Measurements from ENCODE around the gene CDC42BPA.

GRCh38 chr1:227033880-227034279 lies 284.4 kb downstream of the CDC42BPA start:
- TF ChIP-seq ZNF449 (CRISPR knock-in tag; IDR thresholded peaks at IDR 0.05) (no peak), TEAD4 (IDR thresholded peaks at IDR 0.05; ENCODE audit: low read length) (no peak), TEAD4 (CRISPR knock-in tag; IDR thresholded peaks at IDR 0.05; ENCODE audit: borderline replicate concordance) (no peak), CTCF (IDR thresholded peaks at IDR 0.05 in 2 of 3, conservative IDR thresholded peaks at IDR 0.05 in 1 of 3; ENCODE audit: insufficient read depth in 2 of 3, low read depth in 1 of 3, low read length in 3 of 3) (no peak)
- TF ChIP-seq, protein P1, sequence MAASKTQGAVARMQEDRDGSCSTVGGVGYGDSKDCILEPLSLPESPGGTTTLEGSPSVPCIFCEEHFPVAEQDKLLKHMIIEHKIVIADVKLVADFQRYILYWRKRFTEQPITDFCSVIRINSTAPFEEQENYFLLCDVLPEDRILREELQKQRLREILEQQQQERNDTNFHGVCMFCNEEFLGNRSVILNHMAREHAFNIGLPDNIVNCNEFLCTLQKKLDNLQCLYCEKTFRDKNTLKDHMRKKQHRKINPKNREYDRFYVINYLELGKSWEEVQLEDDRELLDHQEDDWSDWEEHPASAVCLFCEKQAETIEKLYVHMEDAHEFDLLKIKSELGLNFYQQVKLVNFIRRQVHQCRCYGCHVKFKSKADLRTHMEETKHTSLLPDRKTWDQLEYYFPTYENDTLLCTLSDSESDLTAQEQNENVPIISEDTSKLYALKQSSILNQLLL (CRISPR knock-in tag; IDR thresholded peaks at IDR 0.05; ENCODE audit: borderline replicate concordance): no peak
